Mononuclear cell (primary cell): ENCODE results near the gene LRP8. TPM values are rescaled to one million over a fixed set of nuclear protein-coding genes. Genes with fewer than 3 reads are reported as not detected.

Experiments used
- H3K27me3 ChIP-seq: 2 replicates; pipeline ENCODE4 v1.6.0; 2011; ENCODE audit warnings: low read length, control low read depth; ENCODE audit not compliant: insufficient read depth
- H3K4me1 ChIP-seq: 2 replicates; pipeline ENCODE4 v1.5.1; 2011; ENCODE audit warnings: mild to moderate bottlenecking, low read length, control low read depth; ENCODE audit not compliant: insufficient read depth
- H3K4me3 ChIP-seq: 2 replicates; pipeline ENCODE4 v1.5.1; 2011; ENCODE audit warnings: mild to moderate bottlenecking, low read length, moderate library complexity
- H3K9me3 ChIP-seq: 2 replicates; pipeline ENCODE4 v1.5.1; 2011; ENCODE audit warnings: low read depth, mild to moderate bottlenecking, control low read depth, low read length
- total RNA-seq: library from RNA; depleted of rRNA; stranded (reverse); fragments of >200 nt; gene quantifications from one replicate; pipeline ENCODE4 v1.2.3, GENCODE V29; 2012

The LRP8 gene
- total RNA-seq, 1 donor, result 10.0 TPM

GRCh38 chr1:53348486-53349368, 20.9 kb upstream of the LRP8 start:
- H3K4me3 ChIP-seq, result no peak overlapping the region
- no peaks in the 10 kb centered on the region for H3K9me3 ChIP-seq
- H3K4me1 ChIP-seq, result no peaks in the 10 kb centered on the region
- H3K27me3 ChIP-seq, result no peaks in the 10 kb centered on the region

GRCh38 chr1:53346814-53347176, 18.9 kb upstream of the LRP8 start:
- Histone ChIP-seq H3K9me3 (no peaks in the 10 kb centered on the region), H3K4me3 (no peak overlapping the region), H3K4me1 (no peaks in the 10 kb centered on the region), H3K27me3 (no peaks in the 10 kb centered on the region)

GRCh38 chr1:53345996-53346813, 18.3 kb upstream of the LRP8 start:
- Histone ChIP-seq H3K4me1 (no peaks in the 10 kb centered on the region), H3K4me3 (no peak overlapping the region), H3K27me3 (no peaks in the 10 kb centered on the region), H3K9me3 (no peaks in the 10 kb centered on the region)

GRCh38 chr1:53344921-53345838, 17.3 kb upstream of the LRP8 start:
- no peaks in the 10 kb centered on the region for H3K9me3 ChIP-seq
- no peak overlapping the region for H3K4me3 ChIP-seq
- no peaks in the 10 kb centered on the region for H3K27me3 ChIP-seq
- no peaks in the 10 kb centered on the region for H3K4me1 ChIP-seq

- no peak overlapping the region for H3K4me3 ChIP-seq
- no peaks in the 10 kb centered on the region for H3K4me1 ChIP-seq
- H3K9me3 ChIP-seq, result no peaks in the 10 kb centered on the region
- no peaks in the 10 kb centered on the region for H3K27me3 ChIP-seq
Measured at GRCh38 chr1:53343831-53344668, 16.2 kb upstream of the LRP8 start.

GRCh38 chr1:53342735-53343470, 15.0 kb upstream of the LRP8 start:
- Histone ChIP-seq H3K4me1 (no peaks in the 10 kb centered on the region), H3K9me3 (no peaks in the 10 kb centered on the region)

GRCh38 chr1:53341961-53342707, 14.3 kb upstream of the LRP8 start:
- Histone ChIP-seq H3K27me3 (no peaks in the 10 kb centered on the region), H3K9me3 (no peaks in the 10 kb centered on the region), H3K4me1 (no peaks in the 10 kb centered on the region), H3K4me3 (no peak overlapping the region)

More at GRCh38 chr1:53342735-53343470, 15.0 kb upstream of the LRP8 start:
- H3K27me3 ChIP-seq, result no peaks in the 10 kb centered on the region
- no peak overlapping the region for H3K4me3 ChIP-seq

- H3K4me1 ChIP-seq, result no peaks in the 10 kb centered on the region
- no peak overlapping the region for H3K4me3 ChIP-seq
- H3K27me3 ChIP-seq, result no peaks in the 10 kb centered on the region
- H3K9me3 ChIP-seq, result no peaks in the 10 kb centered on the region
Measured at GRCh38 chr1:53341521-53341895, 13.6 kb upstream of the LRP8 start.

- H3K4me1 ChIP-seq, result no peaks in the 10 kb centered on the region
- H3K4me3 ChIP-seq, result no peak overlapping the region
- H3K9me3 ChIP-seq, result no peaks in the 10 kb centered on the region
- H3K27me3 ChIP-seq, result no peaks in the 10 kb centered on the region
Measured at GRCh38 chr1:53340660-53341520, 13.0 kb upstream of the LRP8 start.

GRCh38 chr1:53339736-53340635, 12.1 kb upstream of the LRP8 start:
- no peaks in the 10 kb centered on the region for H3K27me3 ChIP-seq
- H3K4me3 ChIP-seq, result no peak overlapping the region
- H3K4me1 ChIP-seq, result no peaks in the 10 kb centered on the region
- H3K9me3 ChIP-seq, result no peaks in the 10 kb centered on the region

- no peak overlapping the region for H3K4me3 ChIP-seq
Measured at GRCh38 chr1:53338423-53338822, 10.6 kb upstream of the LRP8 start.

GRCh38 chr1:53337499-53337898, 9.6 kb upstream of the LRP8 start:
- H3K4me1 ChIP-seq, result peaks cover 5% of the 10 kb centered on the region
- no peaks in the 10 kb centered on the region for H3K9me3 ChIP-seq
- H3K4me3 ChIP-seq, result no peak overlapping the region
- no peaks in the 10 kb centered on the region for H3K27me3 ChIP-seq

More at GRCh38 chr1:53338423-53338822, 10.6 kb upstream of the LRP8 start:
- H3K9me3 ChIP-seq, result no peaks in the 10 kb centered on the region
- H3K27me3 ChIP-seq, result no peaks in the 10 kb centered on the region
- peaks cover 5% of the 10 kb centered on the region for H3K4me1 ChIP-seq
